HepG2 (cell line): Measurements from ENCODE around the gene OR2F1.

Source experiments
- EZH2 ChIP-seq: conservative IDR thresholded peaks from 2 replicates; pipeline ENCODE4 v1.6.1; 2012; ENCODE audit warnings: mild to moderate bottlenecking, low read depth, low read length, moderate library complexity
- SRF ChIP-seq: IDR thresholded peaks from 2 replicates; pipeline ENCODE4 v1.6.1; 2011; ENCODE audit warnings: mild to moderate bottlenecking, low read depth, low read length, moderate library complexity
- SRSF1 ChIP-seq: fragments of 200-400 bp; formaldehyde crosslinking; optimal IDR thresholded peaks from 2 replicates; pipeline ENCODE3; 2017; ENCODE audit warnings: mild to moderate bottlenecking, low read depth, low read length, moderate library complexity
- ZNF629 ChIP-seq: sonication (generic); formaldehyde crosslinking; conservative IDR thresholded peaks from 2 replicates; pipeline ENCODE4 v1.5.0; 2020; ENCODE audit warnings: missing genetic modification reagents
- TF ChIP-seq, protein P1 (sequence below): sonication (generic); formaldehyde crosslinking; IDR thresholded peaks from 2 replicates; pipeline ENCODE4 v1.4.0; 2020; ENCODE audit warnings: missing genetic modification reagents
- TF ChIP-seq, protein P2 (sequence below): sonication (generic); formaldehyde crosslinking; IDR thresholded peaks from 2 replicates; pipeline ENCODE4 v1.5.0; 2020; ENCODE audit warnings: mild to moderate bottlenecking, missing genetic modification reagents, moderate library complexity
- TF ChIP-seq, protein P3 (sequence below): sonication (generic); formaldehyde crosslinking; IDR thresholded peaks from 2 replicates; pipeline ENCODE4 v1.4.0; 2020; ENCODE audit warnings: missing genetic modification reagents
- TF ChIP-seq, protein P4 (sequence below), 2 experiments: sonication (generic) in 1 of 2; formaldehyde crosslinking in 1 of 2; IDR thresholded peaks; 2 replicates each; pipeline versions ENCODE4 v1.4.0 to v1.6.1; 2018 to 2020; ENCODE audit warnings: missing genetic modification reagents in 2 of 2, borderline replicate concordance in 1 of 2, low read depth in 1 of 2, mild to moderate bottlenecking in 1 of 2, missing biosample characterization in 1 of 2

DNA sequence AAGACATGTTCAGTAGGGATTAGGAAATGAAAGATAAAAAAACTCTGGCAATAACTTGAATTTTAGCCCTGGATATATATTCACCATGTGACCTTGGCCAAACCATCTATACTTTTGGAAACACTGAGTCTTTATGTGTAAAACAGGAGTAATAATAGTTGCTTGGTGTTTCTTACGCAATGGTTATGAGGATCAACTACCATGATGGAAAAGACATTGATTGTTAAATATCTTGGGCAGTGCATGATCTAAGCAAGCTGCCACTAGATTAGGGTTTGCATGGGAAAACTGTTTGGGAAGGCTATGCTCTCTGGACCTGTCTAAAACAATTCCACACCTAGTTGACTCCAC is 52.0 kb downstream of the OR2F1 start:
- TF ChIP-seq SRF (no peak), ZNF629 (no peak), EZH2 (no peak), SRSF1 (no peak)
- TF ChIP-seq, protein P1, sequence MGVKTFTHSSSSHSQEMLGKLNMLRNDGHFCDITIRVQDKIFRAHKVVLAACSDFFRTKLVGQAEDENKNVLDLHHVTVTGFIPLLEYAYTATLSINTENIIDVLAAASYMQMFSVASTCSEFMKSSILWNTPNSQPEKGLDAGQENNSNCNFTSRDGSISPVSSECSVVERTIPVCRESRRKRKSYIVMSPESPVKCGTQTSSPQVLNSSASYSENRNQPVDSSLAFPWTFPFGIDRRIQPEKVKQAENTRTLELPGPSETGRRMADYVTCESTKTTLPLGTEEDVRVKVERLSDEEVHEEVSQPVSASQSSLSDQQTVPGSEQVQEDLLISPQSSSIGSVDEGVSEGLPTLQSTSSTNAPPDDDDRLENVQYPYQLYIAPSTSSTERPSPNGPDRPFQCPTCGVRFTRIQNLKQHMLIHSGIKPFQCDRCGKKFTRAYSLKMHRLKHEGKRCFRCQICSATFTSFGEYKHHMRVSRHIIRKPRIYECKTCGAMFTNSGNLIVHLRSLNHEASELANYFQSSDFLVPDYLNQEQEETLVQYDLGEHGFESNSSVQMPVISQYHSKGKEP: no peak
- TF ChIP-seq, protein P2, sequence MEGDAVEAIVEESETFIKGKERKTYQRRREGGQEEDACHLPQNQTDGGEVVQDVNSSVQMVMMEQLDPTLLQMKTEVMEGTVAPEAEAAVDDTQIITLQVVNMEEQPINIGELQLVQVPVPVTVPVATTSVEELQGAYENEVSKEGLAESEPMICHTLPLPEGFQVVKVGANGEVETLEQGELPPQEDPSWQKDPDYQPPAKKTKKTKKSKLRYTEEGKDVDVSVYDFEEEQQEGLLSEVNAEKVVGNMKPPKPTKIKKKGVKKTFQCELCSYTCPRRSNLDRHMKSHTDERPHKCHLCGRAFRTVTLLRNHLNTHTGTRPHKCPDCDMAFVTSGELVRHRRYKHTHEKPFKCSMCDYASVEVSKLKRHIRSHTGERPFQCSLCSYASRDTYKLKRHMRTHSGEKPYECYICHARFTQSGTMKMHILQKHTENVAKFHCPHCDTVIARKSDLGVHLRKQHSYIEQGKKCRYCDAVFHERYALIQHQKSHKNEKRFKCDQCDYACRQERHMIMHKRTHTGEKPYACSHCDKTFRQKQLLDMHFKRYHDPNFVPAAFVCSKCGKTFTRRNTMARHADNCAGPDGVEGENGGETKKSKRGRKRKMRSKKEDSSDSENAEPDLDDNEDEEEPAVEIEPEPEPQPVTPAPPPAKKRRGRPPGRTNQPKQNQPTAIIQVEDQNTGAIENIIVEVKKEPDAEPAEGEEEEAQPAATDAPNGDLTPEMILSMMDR: no peak
- TF ChIP-seq, protein P3, sequence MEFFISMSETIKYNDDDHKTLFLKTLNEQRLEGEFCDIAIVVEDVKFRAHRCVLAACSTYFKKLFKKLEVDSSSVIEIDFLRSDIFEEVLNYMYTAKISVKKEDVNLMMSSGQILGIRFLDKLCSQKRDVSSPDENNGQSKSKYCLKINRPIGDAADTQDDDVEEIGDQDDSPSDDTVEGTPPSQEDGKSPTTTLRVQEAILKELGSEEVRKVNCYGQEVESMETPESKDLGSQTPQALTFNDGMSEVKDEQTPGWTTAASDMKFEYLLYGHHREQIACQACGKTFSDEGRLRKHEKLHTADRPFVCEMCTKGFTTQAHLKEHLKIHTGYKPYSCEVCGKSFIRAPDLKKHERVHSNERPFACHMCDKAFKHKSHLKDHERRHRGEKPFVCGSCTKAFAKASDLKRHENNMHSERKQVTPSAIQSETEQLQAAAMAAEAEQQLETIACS: no peak
- TF ChIP-seq, protein P4, sequence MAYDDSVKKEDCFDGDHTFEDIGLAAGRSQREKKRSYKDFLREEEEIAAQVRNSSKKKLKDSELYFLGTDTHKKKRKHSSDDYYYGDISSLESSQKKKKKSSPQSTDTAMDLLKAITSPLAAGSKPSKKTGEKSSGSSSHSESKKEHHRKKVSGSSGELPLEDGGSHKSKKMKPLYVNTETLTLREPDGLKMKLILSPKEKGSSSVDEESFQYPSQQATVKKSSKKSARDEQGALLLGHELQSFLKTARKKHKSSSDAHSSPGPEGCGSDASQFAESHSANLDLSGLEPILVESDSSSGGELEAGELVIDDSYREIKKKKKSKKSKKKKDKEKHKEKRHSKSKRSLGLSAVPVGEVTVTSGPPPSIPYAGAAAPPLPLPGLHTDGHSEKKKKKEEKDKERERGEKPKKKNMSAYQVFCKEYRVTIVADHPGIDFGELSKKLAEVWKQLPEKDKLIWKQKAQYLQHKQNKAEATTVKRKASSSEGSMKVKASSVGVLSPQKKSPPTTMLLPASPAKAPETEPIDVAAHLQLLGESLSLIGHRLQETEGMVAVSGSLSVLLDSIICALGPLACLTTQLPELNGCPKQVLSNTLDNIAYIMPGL (CRISPR knock-in tag; IDR thresholded peaks at IDR 0.05; ENCODE audit: borderline replicate concordance in 1 of 2, low read depth in 1 of 2): no peak
